ENCODE data around the gene SDK1.

Gene SDK1

GRCh38 chr7:4018601-4019316 lies 717.7 kb downstream of the SDK1 start:
- no peak for DNase-seq (ENCODE audit: low read depth)

GRCh38 chr7:4020086-4020485 lies 719.0 kb downstream of the SDK1 start:
- DNase-seq (ENCODE audit: low read depth): no peak

- no peak for DNase-seq (ENCODE audit: low read depth)
These were observed 720.4 kb downstream of the SDK1 start for GRCh38 chr7:4021413-4021812.

GRCh38 chr7:4022265-4022664 lies 721.2 kb downstream of the SDK1 start:
- DNase-seq (ENCODE audit: low read depth): no peak

- no peak for DNase-seq (ENCODE audit: low read depth)
These were observed 722.5 kb downstream of the SDK1 start for GRCh38 chr7:4023502-4023901.

- no peak for DNase-seq (ENCODE audit: low read depth)
These were observed 723.1 kb downstream of the SDK1 start for GRCh38 chr7:4024133-4024532.

- DNase-seq (ENCODE audit: low read depth): no peak
These were observed 723.8 kb downstream of the SDK1 start for GRCh38 chr7:4024806-4025205.

- DNase-seq (ENCODE audit: low read depth): no peak
These were observed 724.2 kb downstream of the SDK1 start for GRCh38 chr7:4025210-4025609.

- no peak for DNase-seq (ENCODE audit: low read depth)
These were observed 724.9 kb downstream of the SDK1 start for GRCh38 chr7:4025694-4026615.

- DNase-seq (ENCODE audit: low read depth): no peak
These were observed 726.0 kb downstream of the SDK1 start for GRCh38 chr7:4026941-4027486.

GRCh38 chr7:4028221-4028620 lies 727.2 kb downstream of the SDK1 start:
- DNase-seq (ENCODE audit: low read depth): no peak

- DNase-seq (ENCODE audit: low read depth): no peak
These were observed 728.9 kb downstream of the SDK1 start for GRCh38 chr7:4029941-4030340.

- no peak for DNase-seq (ENCODE audit: low read depth)
These were observed 729.4 kb downstream of the SDK1 start for GRCh38 chr7:4030346-4030950.

- no peak for DNase-seq (ENCODE audit: low read depth)
These were observed 732.9 kb downstream of the SDK1 start for GRCh38 chr7:4033996-4034395.

GRCh38 chr7:4037308-4037707 lies 736.3 kb downstream of the SDK1 start:
- no peak for DNase-seq (ENCODE audit: low read depth)

GRCh38 chr7:4037877-4038276 lies 736.8 kb downstream of the SDK1 start:
- DNase-seq (ENCODE audit: low read depth): no peak

GRCh38 chr7:4040109-4040928 lies 739.3 kb downstream of the SDK1 start:
- no peak for DNase-seq (ENCODE audit: low read depth)

GRCh38 chr7:4042402-4043045 lies 741.5 kb downstream of the SDK1 start:
- no peak for DNase-seq (ENCODE audit: low read depth)

- DNase-seq (ENCODE audit: low read depth): no peak
These were observed 742.9 kb downstream of the SDK1 start for GRCh38 chr7:4043988-4044387.

- no peak for DNase-seq (ENCODE audit: low read depth)
These were observed 744.4 kb downstream of the SDK1 start for GRCh38 chr7:4045450-4045849.

GRCh38 chr7:4045975-4046374 lies 744.9 kb downstream of the SDK1 start:
- DNase-seq (ENCODE audit: low read depth): no peak
